ENCODE results near the gene TSHZ2.

DNA sequence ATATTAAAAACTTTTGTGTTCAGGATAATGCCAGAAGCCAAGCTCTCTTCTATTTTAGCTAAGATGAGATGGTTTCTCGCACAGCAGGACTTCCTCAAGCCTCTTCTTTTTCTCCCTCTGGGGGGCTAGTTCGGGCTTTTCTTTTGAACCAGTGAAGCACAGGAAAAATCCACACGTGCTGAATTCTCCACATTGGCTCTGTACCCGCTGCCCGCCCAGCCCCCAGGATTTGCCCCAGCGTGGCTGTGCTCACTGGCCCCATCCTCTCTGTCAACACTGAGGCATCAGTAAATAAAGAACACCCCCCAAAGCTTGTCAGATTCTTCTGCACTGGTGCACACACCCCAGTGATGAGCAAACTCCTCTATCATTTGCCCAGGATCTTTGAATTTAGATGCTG is 388.7 kb downstream of the TSHZ2 start:
- TF ChIP-seq, protein P1, sequence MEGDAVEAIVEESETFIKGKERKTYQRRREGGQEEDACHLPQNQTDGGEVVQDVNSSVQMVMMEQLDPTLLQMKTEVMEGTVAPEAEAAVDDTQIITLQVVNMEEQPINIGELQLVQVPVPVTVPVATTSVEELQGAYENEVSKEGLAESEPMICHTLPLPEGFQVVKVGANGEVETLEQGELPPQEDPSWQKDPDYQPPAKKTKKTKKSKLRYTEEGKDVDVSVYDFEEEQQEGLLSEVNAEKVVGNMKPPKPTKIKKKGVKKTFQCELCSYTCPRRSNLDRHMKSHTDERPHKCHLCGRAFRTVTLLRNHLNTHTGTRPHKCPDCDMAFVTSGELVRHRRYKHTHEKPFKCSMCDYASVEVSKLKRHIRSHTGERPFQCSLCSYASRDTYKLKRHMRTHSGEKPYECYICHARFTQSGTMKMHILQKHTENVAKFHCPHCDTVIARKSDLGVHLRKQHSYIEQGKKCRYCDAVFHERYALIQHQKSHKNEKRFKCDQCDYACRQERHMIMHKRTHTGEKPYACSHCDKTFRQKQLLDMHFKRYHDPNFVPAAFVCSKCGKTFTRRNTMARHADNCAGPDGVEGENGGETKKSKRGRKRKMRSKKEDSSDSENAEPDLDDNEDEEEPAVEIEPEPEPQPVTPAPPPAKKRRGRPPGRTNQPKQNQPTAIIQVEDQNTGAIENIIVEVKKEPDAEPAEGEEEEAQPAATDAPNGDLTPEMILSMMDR (IDR thresholded peaks at IDR 0.05) = no peak
- TF ChIP-seq EZH2 (IDR thresholded peaks at IDR 0.05; ENCODE audit: borderline replicate concordance, insufficient read depth, low read depth, low read length, poor library complexity, severe bottlenecking) = no peak
